Hepatocyte (in vitro differentiated cells): ENCODE data around the gene TUNAR. TPM values are rescaled to one million over a fixed set of nuclear protein-coding genes. Genes with fewer than 3 reads are reported as not detected.

Experiments
- DNase-seq: peaks from one replicate; pipeline ENCODE4 v3.0.0-alpha.2; 2016; ENCODE audit warnings: low spot score
- H2AFZ ChIP-seq: fragments of 200-600 bp; sonication (generic); 2 replicates; pipeline ENCODE4 v1.6.0; 2016; ENCODE audit warnings: antibody characterized with exemption, mild to moderate bottlenecking
- H3K27ac ChIP-seq: fragments of 200-600 bp; sonication (generic); 2 replicates; pipeline ENCODE4 v1.5.1; 2016; ENCODE audit warnings: mild to moderate bottlenecking
- H3K27me3 ChIP-seq: fragments of 200-600 bp; sonication (generic); 2 replicates; pipeline ENCODE4 v1.6.1; 2016
- H3K36me3 ChIP-seq: fragments of 200-600 bp; sonication (generic); replicated peaks from 2 replicates; pipeline ENCODE4 v1.5.1; 2016; ENCODE audit warnings: low read depth; ENCODE audit not compliant: insufficient read depth
- H3K4me1 ChIP-seq: fragments of 200-600 bp; sonication (generic); 2 replicates; pipeline ENCODE4 v1.5.1; 2016; ENCODE audit warnings: mild to moderate bottlenecking, moderate library complexity; ENCODE audit not compliant: insufficient read depth
- H3K4me2 ChIP-seq: fragments of 200-600 bp; sonication (generic); 2 replicates; pipeline ENCODE4 v1.6.0; 2016
- H3K4me3 ChIP-seq: fragments of 200-600 bp; sonication (generic); 2 replicates; pipeline ENCODE4 v1.5.1; 2016; ENCODE audit warnings: mild to moderate bottlenecking
- H3K79me2 ChIP-seq: fragments of 200-600 bp; sonication (generic); 2 replicates; pipeline ENCODE4 v1.6.0; 2017; ENCODE audit warnings: mild to moderate bottlenecking
- H3K9me2 ChIP-seq: fragments of 200-600 bp; sonication (generic); replicated peaks from 2 replicates; pipeline ENCODE4 v1.6.0; 2017; ENCODE audit warnings: mild to moderate bottlenecking; ENCODE audit not compliant: insufficient read depth
- H3K9me3 ChIP-seq: fragments of 200-600 bp; sonication (generic); 2 replicates; pipeline ENCODE4 v1.5.1; 2016; ENCODE audit warnings: low read depth, mild to moderate bottlenecking
- H4K20me1 ChIP-seq: fragments of 200-600 bp; sonication (generic); 2 replicates; pipeline ENCODE4 v1.6.0; 2016; ENCODE audit warnings: mild to moderate bottlenecking; ENCODE audit not compliant: insufficient read depth, poor library complexity, severe bottlenecking
- CTCF ChIP-seq: fragments of 200-600 bp; sonication (generic); IDR thresholded peaks from 2 replicates; pipeline ENCODE4 v1.5.1; 2016; ENCODE audit warnings: antibody characterized with exemption, mild to moderate bottlenecking; ENCODE audit not compliant: poor library complexity
- EZH2 ChIP-seq: fragments of 200-600 bp; sonication (generic); IDR thresholded peaks from 2 replicates; pipeline ENCODE4 v1.6.1; 2016; ENCODE audit warnings: antibody characterized with exemption, mild to moderate bottlenecking, borderline replicate concordance
- EZH2phosphoT487 ChIP-seq: fragments of 200-600 bp; sonication (generic); IDR thresholded peaks from one replicate; pipeline ENCODE4 v1.6.1; 2018; ENCODE audit warnings: antibody characterized with exemption, mild to moderate bottlenecking, low read depth, moderate library complexity; ENCODE audit not compliant: unreplicated experiment, severe bottlenecking
- WGBS: methylation state at CpG from one replicate; pipeline ENCODE4 v1.1.6; 2016; ENCODE audit warnings: low lambda C conversion rate; ENCODE audit errors: missing lambda C conversion rate; 5-methylcytosine and 5-hydroxymethylcytosine counted together
- polyA plus RNA-seq: library from polyadenylated mRNA; unstranded; fragments of >200 nt; fragmentation: Nextera tagmentation; extraction: Ambion mirVana; gene quantifications from 2 replicates; pipeline ENCODE4 v1.2.1, GENCODE V29; 2016
- total RNA-seq: library from RNA; depleted of rRNA; stranded (reverse); fragments of >200 nt; gene quantifications from 2 replicates; pipeline ENCODE4 v1.2.3, GENCODE V29; 2014

The TUNAR gene
- total and polyA plus RNA-seq, 2 experiments from 2014 or later, result 0.13 TPM; not detected in 1

GRCh38 chr14:95833429-95833828 lies 43.2 kb upstream of the TUNAR start:
- Histone ChIP-seq H3K27ac (no peak overlapping the region), H4K20me1 (no peaks in the 10 kb centered on the region), H3K4me3 (no peak overlapping the region), H3K27me3 (no peaks in the 10 kb centered on the region), H3K9me2 (no peaks in the 10 kb centered on the region), H2AFZ (no peak overlapping the region), H3K36me3 (no peaks in the 10 kb centered on the region), H3K4me2 (no peak overlapping the region), H3K4me1 (no peaks in the 10 kb centered on the region), H3K79me2 (no peaks in the 10 kb centered on the region), H3K9me3 (no peaks in the 10 kb centered on the region)
- no peak for DNase-seq
- 83% methylated on average over 3 of the region's 3 CpGs for WGBS
- no peak for TF ChIP-seq EZH2
- no peak for TF ChIP-seq CTCF
- no peak for TF ChIP-seq EZH2phosphoT487

- H2AFZ ChIP-seq, result no peak overlapping the region
- H3K9me2 ChIP-seq, result no peaks in the 10 kb centered on the region
- no peak for DNase-seq
- 78% methylated on average over 2 of the region's 2 CpGs for WGBS
- H3K9me3 ChIP-seq, result no peaks in the 10 kb centered on the region
- H4K20me1 ChIP-seq, result no peaks in the 10 kb centered on the region
- H3K4me1 ChIP-seq, result no peaks in the 10 kb centered on the region
- H3K4me2 ChIP-seq, result no peak overlapping the region
- H3K27ac ChIP-seq, result no peak overlapping the region
- no peaks in the 10 kb centered on the region for H3K79me2 ChIP-seq
- no peaks in the 10 kb centered on the region for H3K27me3 ChIP-seq
- H3K4me3 ChIP-seq, result no peak overlapping the region
- TF ChIP-seq EZH2, result no peak
- TF ChIP-seq CTCF, result no peak
- TF ChIP-seq EZH2phosphoT487, result no peak
- H3K36me3 ChIP-seq, result no peaks in the 10 kb centered on the region
Observed at GRCh38 chr14:95834496-95834895, 42.1 kb upstream of the TUNAR start.

GRCh38 chr14:95835121-95835730 lies 41.4 kb upstream of the TUNAR start:
- Histone ChIP-seq H3K9me3 (no peaks in the 10 kb centered on the region), H4K20me1 (no peaks in the 10 kb centered on the region), H3K4me3 (no peak overlapping the region), H3K9me2 (no peaks in the 10 kb centered on the region), H3K27ac (no peak overlapping the region), H3K4me2 (no peak overlapping the region), H3K4me1 (no peaks in the 10 kb centered on the region), H3K79me2 (no peaks in the 10 kb centered on the region), H2AFZ (no peak overlapping the region), H3K27me3 (no peaks in the 10 kb centered on the region), H3K36me3 (no peaks in the 10 kb centered on the region)
- WGBS, result 80% methylated on average over 3 of the region's 3 CpGs
- no peak for DNase-seq
- TF ChIP-seq EZH2phosphoT487, result no peak
- no peak for TF ChIP-seq EZH2
- TF ChIP-seq CTCF, result no peak

GRCh38 chr14:95838862-95839261 lies 37.8 kb upstream of the TUNAR start:
- WGBS, result 81% methylated on average over 5 of the region's 5 CpGs
- H3K9me2 ChIP-seq, result no peaks in the 10 kb centered on the region
- no peaks in the 10 kb centered on the region for H4K20me1 ChIP-seq
- no peak overlapping the region for H3K27ac ChIP-seq
- TF ChIP-seq EZH2 (no peak), CTCF (no peak), EZH2phosphoT487 (no peak)
- no peaks in the 10 kb centered on the region for H3K79me2 ChIP-seq
- no peaks in the 10 kb centered on the region for H3K4me1 ChIP-seq
- H3K27me3 ChIP-seq, result no peaks in the 10 kb centered on the region
- no peak overlapping the region for H2AFZ ChIP-seq
- H3K4me2 ChIP-seq, result no peak overlapping the region
- no peaks in the 10 kb centered on the region for H3K9me3 ChIP-seq
- H3K36me3 ChIP-seq, result no peaks in the 10 kb centered on the region
- H3K4me3 ChIP-seq, result no peak overlapping the region
- DNase-seq, result no peak
